HepG2 (cell line): Measurements from ENCODE around the gene TPRN. TPM values are rescaled to one million over a fixed set of nuclear protein-coding genes. Genes with fewer than 3 reads are reported as not detected.
A peak's percentile ranks its signal among the peaks of the same experiment; 100 is the strongest.

Experiments
- FOXK2 ChIP-seq: fragments of 450-650 bp; IDR thresholded peaks from 2 replicates; pipeline ENCODE4 v1.6.1; 2016
- FOXM1 ChIP-seq: sonication (generic); formaldehyde crosslinking; IDR thresholded peaks from 2 replicates; pipeline ENCODE4 v1.5.0; 2020; ENCODE audit warnings: missing genetic modification reagents
- HES4 ChIP-seq: sonication (generic); formaldehyde crosslinking; IDR thresholded peaks from 2 replicates; pipeline ENCODE4 v1.9.0; 2021; ENCODE audit warnings: mild to moderate bottlenecking, missing genetic modification reagents, borderline replicate concordance
- HIVEP1 ChIP-seq: sonication (generic); formaldehyde crosslinking; IDR thresholded peaks from 2 replicates; pipeline ENCODE4 v1.4.0; 2020; ENCODE audit warnings: mild to moderate bottlenecking, missing genetic modification reagents
- LCORL ChIP-seq, 2 experiments: fragments of 450-650 bp in 1 of 2; sonication (generic) in 1 of 2; formaldehyde crosslinking in 1 of 2; IDR thresholded peaks; 2 replicates each; pipeline versions ENCODE4 v1.5.0 to v1.6.1; 2017 to 2020; ENCODE audit warnings: antibody characterized with exemption in 1 of 2, missing genetic modification reagents in 1 of 2
- MAF1 ChIP-seq: sonication (generic); formaldehyde crosslinking; IDR thresholded peaks from 2 replicates; pipeline ENCODE4 v1.5.0; 2020; ENCODE audit warnings: missing genetic modification reagents, borderline replicate concordance
- MED1 ChIP-seq: sonication (generic); formaldehyde crosslinking; IDR thresholded peaks from 2 replicates; pipeline ENCODE4 v1.4.0; 2020; ENCODE audit warnings: missing genetic modification reagents
- NFATC3 ChIP-seq: sonication (generic); formaldehyde crosslinking; IDR thresholded peaks from 2 replicates; pipeline ENCODE4 v1.5.1; 2020; ENCODE audit warnings: mild to moderate bottlenecking, missing genetic modification reagents
- NFKB2 ChIP-seq: sonication (generic); formaldehyde crosslinking; IDR thresholded peaks from 2 replicates; pipeline ENCODE4 v1.4.0; 2020; ENCODE audit warnings: missing genetic modification reagents, borderline replicate concordance
- NR2F1 ChIP-seq, 2 experiments: fragments of 450-650 bp in 1 of 2; formaldehyde crosslinking in 1 of 2; IDR thresholded peaks; 2 replicates each; pipeline versions ENCODE4 v1.5.0 to v1.6.1; 2016 to 2020; ENCODE audit warnings: mild to moderate bottlenecking in 1 of 2, missing compliant biosample characterization in 1 of 2, missing genetic modification reagents in 1 of 2, moderate library complexity in 1 of 2
- NR2F2 ChIP-seq: IDR thresholded peaks from 2 replicates; pipeline ENCODE4 v1.6.1; 2012; ENCODE audit warnings: low read depth, inconsistent platforms, borderline replicate concordance
- PITX1 ChIP-seq: sonication (generic); formaldehyde crosslinking; IDR thresholded peaks from 2 replicates; pipeline ENCODE4 v1.5.1; 2020; ENCODE audit warnings: mild to moderate bottlenecking, missing genetic modification reagents
- SIX1 ChIP-seq: sonication (generic); formaldehyde crosslinking; IDR thresholded peaks from 2 replicates; pipeline ENCODE4 v1.4.0; 2020; ENCODE audit warnings: missing genetic modification reagents, borderline replicate concordance
- TOPORS ChIP-seq: sonication (generic); formaldehyde crosslinking; IDR thresholded peaks from 2 replicates; pipeline ENCODE4 v1.8.0; 2023; ENCODE audit warnings: mild to moderate bottlenecking, missing genetic modification reagents
- ZFY ChIP-seq: sonication (generic); formaldehyde crosslinking; IDR thresholded peaks from 2 replicates; pipeline ENCODE4 v1.4.0; 2020; ENCODE audit warnings: missing genetic modification reagents
- ZNF101 ChIP-seq: sonication (generic); formaldehyde crosslinking; IDR thresholded peaks from 2 replicates; pipeline ENCODE4 v1.4.0; 2020; ENCODE audit warnings: mild to moderate bottlenecking, low read depth, missing genetic modification reagents, borderline replicate concordance
- ZNF143 ChIP-seq: sonication (generic); formaldehyde crosslinking; IDR thresholded peaks from 2 replicates; pipeline ENCODE4 v1.4.0; 2020; ENCODE audit warnings: missing genetic modification reagents
- ZNF547 ChIP-seq: sonication (generic); formaldehyde crosslinking; IDR thresholded peaks from 2 replicates; pipeline ENCODE4 v1.5.1; 2020; ENCODE audit warnings: mild to moderate bottlenecking, missing genetic modification reagents
- ZNF562 ChIP-seq: sonication (generic); formaldehyde crosslinking; IDR thresholded peaks from 2 replicates; pipeline ENCODE4 v1.8.0; 2022; ENCODE audit warnings: missing genetic modification reagents, borderline replicate concordance
- ZNF775 ChIP-seq: sonication (generic); formaldehyde crosslinking; IDR thresholded peaks from 2 replicates; pipeline ENCODE4 v1.4.0; 2020; ENCODE audit warnings: missing genetic modification reagents, mild to moderate bottlenecking, moderate library complexity, borderline replicate concordance
- ZSCAN20 ChIP-seq: sonication (generic); formaldehyde crosslinking; IDR thresholded peaks from 2 replicates; pipeline ENCODE4 v1.4.0; 2020; ENCODE audit warnings: missing genetic modification reagents, mild to moderate bottlenecking, borderline replicate concordance
- polyA plus RNA-seq, 8 experiments: library from polyadenylated mRNA; depleted of rRNA in 3 of 8; stranded (reverse) in 7 of 8; unstranded in 1 of 8; fragments of >200 nt; fragmentation: Illumina TruSeq in 4 of 8; extraction: Trizol in 4 of 8; gene quantifications; 2 replicates each; pipeline versions ENCODE4 v1.2.1 to v1.2.3, GENCODE V29; 2011 to 2016; ENCODE audit warnings: low read depth in 4 of 8, missing spikeins in 1 of 8, mixed read lengths in 1 of 8; ENCODE audit not compliant: insufficient read depth in 1 of 8
- total RNA-seq, 5 experiments: library from RNA; depleted of rRNA; stranded (reverse); fragments of >200 nt; fragmentation: Illumina TruSeq; extraction: Trizol; gene quantifications; 2 replicates each; pipeline ENCODE4 v1.2.3, GENCODE V29; 2016; ENCODE audit warnings: low read depth in 1 of 5
- TF ChIP-seq, protein P1 (sequence below): sonication (generic); formaldehyde crosslinking; IDR thresholded peaks from 2 replicates; pipeline ENCODE4 v1.5.1; 2020; ENCODE audit warnings: missing genetic modification reagents, mild to moderate bottlenecking, borderline replicate concordance
- TF ChIP-seq, protein P2 (sequence below): sonication (generic); formaldehyde crosslinking; IDR thresholded peaks from 2 replicates; pipeline ENCODE4; 2020; ENCODE audit warnings: missing genetic modification reagents, mild to moderate bottlenecking, borderline replicate concordance
- TF ChIP-seq, protein P3 (sequence below): IDR thresholded peaks from 2 replicates; pipeline ENCODE4 v1.6.1; 2016; ENCODE audit warnings: missing biosample characterization, missing genetic modification reagents, low read depth

TPRN gene
- total and polyA plus RNA-seq, 2 of the 13 experiments (the other 11 are each of a cell fraction or from before 2014, with no cell fraction given): 10.1 to 19.2 TPM

DNA sequence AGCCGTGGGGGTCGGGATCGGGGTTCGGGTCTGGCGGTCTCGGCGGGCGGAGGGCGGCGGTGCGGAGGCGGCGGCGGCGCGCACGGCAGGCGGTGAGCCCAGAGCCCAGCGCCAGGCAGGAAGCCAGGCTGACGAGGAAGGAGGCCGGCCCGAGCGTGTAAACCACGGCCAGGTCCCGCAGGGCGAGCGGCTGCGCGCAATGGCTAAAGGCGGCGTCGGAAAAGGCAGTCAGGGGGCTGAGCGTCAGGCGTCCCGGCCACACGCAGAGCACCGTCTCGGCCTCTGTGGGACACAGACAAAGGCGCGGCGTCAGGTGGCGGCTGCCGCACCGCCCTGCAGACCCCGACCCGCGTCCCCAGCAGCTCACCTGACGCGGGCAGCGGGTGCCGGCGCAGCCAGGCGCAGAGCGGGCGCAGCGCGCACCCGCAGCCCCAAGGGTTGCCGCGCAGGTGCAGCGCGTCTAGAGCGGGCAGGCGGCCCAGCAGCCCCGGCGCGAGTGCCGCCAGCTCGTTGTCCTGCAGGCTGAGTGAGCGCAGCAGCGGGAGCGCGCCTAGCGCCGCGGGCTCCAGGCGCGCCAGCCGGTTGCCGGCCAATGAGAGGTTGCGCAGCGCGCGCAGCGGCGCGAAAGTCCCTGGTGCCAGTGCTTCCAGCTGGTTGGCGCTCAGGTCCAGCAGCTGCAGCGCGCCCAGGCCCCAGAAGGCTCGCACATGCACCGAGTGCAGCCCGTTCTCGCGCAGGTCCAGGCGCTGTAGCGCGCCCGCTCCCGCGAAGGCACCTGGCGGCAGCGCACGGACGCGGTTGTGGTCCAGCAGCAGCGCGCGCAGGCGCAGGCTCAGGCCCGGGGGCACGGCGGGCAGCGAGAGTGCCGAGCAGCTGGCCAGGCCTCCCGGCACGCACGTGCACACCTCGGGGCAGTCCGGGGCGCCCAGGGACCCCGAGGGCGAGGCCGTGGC lies 31.4 kb downstream of the TPRN start (continued):
- TF ChIP-seq, protein P1, sequence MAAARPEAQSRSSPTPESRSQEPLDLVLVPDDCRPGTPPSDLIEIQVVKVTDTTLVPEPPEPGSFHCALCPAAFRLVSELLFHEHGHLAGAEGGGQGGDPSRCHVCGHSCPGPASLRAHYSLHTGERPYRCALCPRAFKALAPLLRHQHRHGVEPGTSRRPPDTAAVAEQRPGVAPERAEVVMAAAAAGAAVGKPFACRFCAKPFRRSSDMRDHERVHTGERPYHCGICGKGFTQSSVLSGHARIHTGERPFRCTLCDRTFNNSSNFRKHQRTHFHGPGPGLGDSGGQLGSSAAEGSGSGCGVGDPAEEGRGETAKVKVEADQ (CRISPR knock-in tag): no peak
- TF ChIP-seq HES4 (no peak), FOXK2 (no peak), ZFY (peak; percentile 50; the same call in 1 of the 2 replicates), NFKB2 (CRISPR knock-in tag) (no peak), HIVEP1 (CRISPR knock-in tag) (no peak), MED1 (CRISPR knock-in tag) (no peak), ZNF562 (CRISPR knock-in tag) (no peak), LCORL (IDR thresholded peaks at IDR 0.05) (no peak), LCORL (CRISPR knock-in tag; IDR thresholded peaks at IDR 0.05) (no peak), NR2F2 (no peak), TOPORS (CRISPR knock-in tag) (peak; percentile 38; the same call in 1 of the 2 replicates), NFATC3 (CRISPR knock-in tag) (no peak), ZNF143 (CRISPR knock-in tag) (no peak), ZNF547 (CRISPR knock-in tag) (no peak), MAF1 (CRISPR knock-in tag) (no peak), FOXM1 (CRISPR knock-in tag) (no peak), PITX1 (no peak), ZNF101 (CRISPR knock-in tag) (no peak), ZNF775 (CRISPR knock-in tag) (no peak), ZSCAN20 (CRISPR knock-in tag) (no peak), SIX1 (no peak), NR2F1 (CRISPR knock-in tag; IDR thresholded peaks at IDR 0.05) (no peak)
- TF ChIP-seq, protein P2, sequence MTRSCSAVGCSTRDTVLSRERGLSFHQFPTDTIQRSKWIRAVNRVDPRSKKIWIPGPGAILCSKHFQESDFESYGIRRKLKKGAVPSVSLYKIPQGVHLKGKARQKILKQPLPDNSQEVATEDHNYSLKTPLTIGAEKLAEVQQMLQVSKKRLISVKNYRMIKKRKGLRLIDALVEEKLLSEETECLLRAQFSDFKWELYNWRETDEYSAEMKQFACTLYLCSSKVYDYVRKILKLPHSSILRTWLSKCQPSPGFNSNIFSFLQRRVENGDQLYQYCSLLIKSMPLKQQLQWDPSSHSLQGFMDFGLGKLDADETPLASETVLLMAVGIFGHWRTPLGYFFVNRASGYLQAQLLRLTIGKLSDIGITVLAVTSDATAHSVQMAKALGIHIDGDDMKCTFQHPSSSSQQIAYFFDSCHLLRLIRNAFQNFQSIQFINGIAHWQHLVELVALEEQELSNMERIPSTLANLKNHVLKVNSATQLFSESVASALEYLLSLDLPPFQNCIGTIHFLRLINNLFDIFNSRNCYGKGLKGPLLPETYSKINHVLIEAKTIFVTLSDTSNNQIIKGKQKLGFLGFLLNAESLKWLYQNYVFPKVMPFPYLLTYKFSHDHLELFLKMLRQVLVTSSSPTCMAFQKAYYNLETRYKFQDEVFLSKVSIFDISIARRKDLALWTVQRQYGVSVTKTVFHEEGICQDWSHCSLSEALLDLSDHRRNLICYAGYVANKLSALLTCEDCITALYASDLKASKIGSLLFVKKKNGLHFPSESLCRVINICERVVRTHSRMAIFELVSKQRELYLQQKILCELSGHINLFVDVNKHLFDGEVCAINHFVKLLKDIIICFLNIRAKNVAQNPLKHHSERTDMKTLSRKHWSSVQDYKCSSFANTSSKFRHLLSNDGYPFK (CRISPR knock-in tag): no peak
- TF ChIP-seq, protein P3, sequence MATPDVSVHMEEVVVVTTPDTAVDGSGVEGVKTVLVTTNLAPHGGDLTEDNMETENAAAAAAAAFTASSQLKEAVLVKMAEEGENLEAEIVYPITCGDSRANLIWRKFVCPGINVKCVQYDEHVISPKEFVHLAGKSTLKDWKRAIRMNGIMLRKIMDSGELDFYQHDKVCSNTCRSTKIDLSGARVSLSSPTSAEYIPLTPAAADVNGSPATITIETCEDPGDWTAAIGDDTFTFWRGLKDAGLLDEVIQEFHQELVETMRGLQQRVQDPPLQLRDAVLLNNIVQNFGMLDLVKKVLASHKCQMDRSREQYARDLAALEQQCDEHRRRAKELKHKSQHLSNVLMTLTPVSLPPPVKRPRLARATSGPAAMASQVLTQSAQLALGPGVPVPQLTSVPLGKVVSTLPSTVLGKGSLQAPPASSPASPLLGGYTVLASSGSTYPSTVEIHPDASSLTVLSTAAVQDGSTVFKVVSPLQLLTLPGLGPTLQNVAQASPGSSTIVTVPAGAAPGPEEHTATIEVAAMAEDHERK (CRISPR knock-in tag): no peak
